Spleen (tissue), 7 donors: Measurements from ENCODE around the gene ZNF691.

Source experiments
- POLR2A ChIP-seq, 3 donors: fragments of 450-650 bp; IDR thresholded peaks; one replicate each; pipeline ENCODE4 v1.5.1; 2017; ENCODE audit warnings: antibody characterized with exemption in 3 of 3, mild to moderate bottlenecking in 1 of 3
- POLR2AphosphoS5 ChIP-seq, 3 donors: sonication (generic); formaldehyde crosslinking; IDR thresholded peaks; one replicate each; pipeline ENCODE4 v1.5.1; 2017; ENCODE audit warnings: antibody characterized with exemption in 3 of 3
- TF ChIP-seq, protein P1 (sequence below), 11 experiments: fragments of 200-600 bp in 7 of 11; fragments of 450-650 bp in 4 of 11; sonication (generic) in 4 of 11; IDR thresholded peaks in 8 of 11; conservative IDR thresholded peaks in 3 of 11; 1 replicate in 7 of 11; 2 replicates in 4 of 11; pipeline versions ENCODE4 v1.4.0 to v1.8.0; 2016 to 2021; ENCODE audit warnings: antibody characterized with exemption in 11 of 11, inconsistent platforms in 4 of 11, mild to moderate bottlenecking in 1 of 11
- donor health status: DM: no; HTN: no; CAD: no; lungs with moderate emphysema.
- donor health status: DM: no; HTN: no; CAD: no.
- donor health status: DM: no; HTN: no; CAD: no.

DNA sequence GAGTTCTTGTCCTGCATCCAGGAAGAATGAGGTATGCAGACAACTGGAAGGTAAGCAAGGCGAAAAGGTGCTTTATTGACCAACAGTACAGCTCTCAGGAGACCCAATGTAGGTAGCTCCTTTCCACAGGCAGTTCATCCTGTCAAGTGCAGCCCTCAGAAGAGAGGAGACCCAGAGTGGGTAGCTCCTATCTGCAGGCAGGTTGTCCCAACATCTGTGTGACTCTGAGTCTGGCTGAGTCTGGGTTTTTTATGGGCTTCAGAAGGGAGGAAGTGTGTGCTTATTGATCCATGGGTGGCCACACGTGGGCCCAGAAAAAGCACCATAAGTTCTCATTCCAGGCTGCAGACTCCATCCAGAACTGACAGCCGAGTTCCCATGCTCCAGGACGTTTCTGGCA, 34.0 kb downstream of the ZNF691 start:
- TF ChIP-seq, protein P1, sequence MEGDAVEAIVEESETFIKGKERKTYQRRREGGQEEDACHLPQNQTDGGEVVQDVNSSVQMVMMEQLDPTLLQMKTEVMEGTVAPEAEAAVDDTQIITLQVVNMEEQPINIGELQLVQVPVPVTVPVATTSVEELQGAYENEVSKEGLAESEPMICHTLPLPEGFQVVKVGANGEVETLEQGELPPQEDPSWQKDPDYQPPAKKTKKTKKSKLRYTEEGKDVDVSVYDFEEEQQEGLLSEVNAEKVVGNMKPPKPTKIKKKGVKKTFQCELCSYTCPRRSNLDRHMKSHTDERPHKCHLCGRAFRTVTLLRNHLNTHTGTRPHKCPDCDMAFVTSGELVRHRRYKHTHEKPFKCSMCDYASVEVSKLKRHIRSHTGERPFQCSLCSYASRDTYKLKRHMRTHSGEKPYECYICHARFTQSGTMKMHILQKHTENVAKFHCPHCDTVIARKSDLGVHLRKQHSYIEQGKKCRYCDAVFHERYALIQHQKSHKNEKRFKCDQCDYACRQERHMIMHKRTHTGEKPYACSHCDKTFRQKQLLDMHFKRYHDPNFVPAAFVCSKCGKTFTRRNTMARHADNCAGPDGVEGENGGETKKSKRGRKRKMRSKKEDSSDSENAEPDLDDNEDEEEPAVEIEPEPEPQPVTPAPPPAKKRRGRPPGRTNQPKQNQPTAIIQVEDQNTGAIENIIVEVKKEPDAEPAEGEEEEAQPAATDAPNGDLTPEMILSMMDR (IDR thresholded peaks at IDR 0.05 in 8 of 11, conservative IDR thresholded peaks at IDR 0.05 in 3 of 11), result no peak
- no peak for TF ChIP-seq POLR2A (IDR thresholded peaks at IDR 0.05)
- no peak for TF ChIP-seq POLR2AphosphoS5 (IDR thresholded peaks at IDR 0.05)
